ENCODE results near the gene CACNB2.

CACNB2 gene

DNA sequence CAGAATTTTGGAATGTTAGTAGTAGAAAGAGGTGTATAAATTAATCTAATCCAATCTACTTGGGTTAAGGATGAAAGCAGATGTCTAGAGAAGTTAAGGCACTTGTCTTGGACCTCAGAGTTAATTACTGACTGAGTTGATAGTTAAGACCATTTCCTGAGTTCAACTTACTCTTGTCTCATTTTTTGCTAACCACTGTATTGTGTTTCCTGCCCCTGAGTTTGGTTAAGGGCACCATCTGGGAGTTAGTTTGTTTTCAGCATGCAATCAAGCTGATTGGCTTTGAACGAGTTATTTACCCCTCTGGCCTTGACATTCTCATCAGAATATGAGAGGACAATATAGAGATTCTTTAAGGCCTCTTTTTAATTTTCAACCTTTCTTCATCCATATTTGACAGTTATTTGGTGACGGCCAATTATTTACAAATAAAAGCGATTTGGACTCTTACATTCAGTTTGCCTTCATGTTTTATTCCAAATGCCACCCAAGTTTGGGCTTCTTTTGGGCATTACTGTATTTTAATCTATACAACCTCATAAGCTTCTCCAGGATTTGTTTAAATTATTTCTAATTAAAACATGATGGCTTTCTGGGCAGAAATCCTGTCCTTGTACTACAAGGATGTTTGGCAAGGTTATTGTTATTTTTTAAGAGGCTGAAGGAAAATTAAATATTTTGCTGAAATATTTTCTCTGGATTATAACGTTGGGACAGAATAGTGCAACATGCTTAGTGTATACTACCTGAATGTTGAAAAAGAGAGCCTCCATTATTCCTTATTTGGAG is 225.0 kb downstream of the CACNB2 start:
- Histone ChIP-seq H3K36me3 (ENCODE audit: control insufficient read depth, low read length) (no peaks in the 10 kb centered on the region), H4K20me1 (ENCODE audit: control insufficient read depth, insufficient read depth, low read depth, low read length) (no peaks in the 10 kb centered on the region), H3K79me2 (ENCODE audit: control insufficient read depth, low read length) (no peaks in the 10 kb centered on the region), H3K27ac (ENCODE audit: low read depth, low read length) (no peak overlapping the region), H3K9me3 (ENCODE audit: control insufficient read depth, insufficient read depth, low read length) (no peaks in the 10 kb centered on the region), H3F3A (ENCODE audit: control insufficient read depth, insufficient read depth) (no peaks in the 10 kb centered on the region), H3K4me2 (ENCODE audit: low read length) (no peak overlapping the region), H3K27me3 (ENCODE audit: control insufficient read depth, low read length) (no peaks in the 10 kb centered on the region), H3K9me2 (replicated peaks; ENCODE audit: control insufficient read depth, low read length) (no peaks in the 10 kb centered on the region), H3K4me3 (ENCODE audit: low read length) (no peak overlapping the region), H3K4me1 (ENCODE audit: control insufficient read depth, low read length) (no peaks in the 10 kb centered on the region)
- no peak for TF ChIP-seq EZH2phosphoT487 (IDR thresholded peaks at IDR 0.05; ENCODE audit: borderline replicate concordance, low read length)
- TF ChIP-seq, protein P1, sequence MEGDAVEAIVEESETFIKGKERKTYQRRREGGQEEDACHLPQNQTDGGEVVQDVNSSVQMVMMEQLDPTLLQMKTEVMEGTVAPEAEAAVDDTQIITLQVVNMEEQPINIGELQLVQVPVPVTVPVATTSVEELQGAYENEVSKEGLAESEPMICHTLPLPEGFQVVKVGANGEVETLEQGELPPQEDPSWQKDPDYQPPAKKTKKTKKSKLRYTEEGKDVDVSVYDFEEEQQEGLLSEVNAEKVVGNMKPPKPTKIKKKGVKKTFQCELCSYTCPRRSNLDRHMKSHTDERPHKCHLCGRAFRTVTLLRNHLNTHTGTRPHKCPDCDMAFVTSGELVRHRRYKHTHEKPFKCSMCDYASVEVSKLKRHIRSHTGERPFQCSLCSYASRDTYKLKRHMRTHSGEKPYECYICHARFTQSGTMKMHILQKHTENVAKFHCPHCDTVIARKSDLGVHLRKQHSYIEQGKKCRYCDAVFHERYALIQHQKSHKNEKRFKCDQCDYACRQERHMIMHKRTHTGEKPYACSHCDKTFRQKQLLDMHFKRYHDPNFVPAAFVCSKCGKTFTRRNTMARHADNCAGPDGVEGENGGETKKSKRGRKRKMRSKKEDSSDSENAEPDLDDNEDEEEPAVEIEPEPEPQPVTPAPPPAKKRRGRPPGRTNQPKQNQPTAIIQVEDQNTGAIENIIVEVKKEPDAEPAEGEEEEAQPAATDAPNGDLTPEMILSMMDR (IDR thresholded peaks at IDR 0.05; ENCODE audit: low read depth, low read length, poor library complexity, severe bottlenecking), result no peak

- H3K27me3 ChIP-seq (ENCODE audit: control insufficient read depth, low read length), result no peaks in the 10 kb centered on the region
- no peaks in the 10 kb centered on the region for H3K4me1 ChIP-seq (ENCODE audit: control insufficient read depth, low read length)
- no peaks in the 10 kb centered on the region for H3K9me2 ChIP-seq (replicated peaks; ENCODE audit: control insufficient read depth, low read length)
- no peaks in the 10 kb centered on the region for H3F3A ChIP-seq (ENCODE audit: control insufficient read depth, insufficient read depth)
- no peaks in the 10 kb centered on the region for H3K79me2 ChIP-seq (ENCODE audit: control insufficient read depth, low read length)
- no peak overlapping the region for H3K27ac ChIP-seq (ENCODE audit: low read depth, low read length)
- H4K20me1 ChIP-seq (ENCODE audit: control insufficient read depth, insufficient read depth, low read depth, low read length), result no peaks in the 10 kb centered on the region
- TF ChIP-seq EZH2phosphoT487 (IDR thresholded peaks at IDR 0.05; ENCODE audit: borderline replicate concordance, low read length), result no peak
- TF ChIP-seq, protein P1 (IDR thresholded peaks at IDR 0.05; ENCODE audit: low read depth, low read length, poor library complexity, severe bottlenecking), result no peak
- no peaks in the 10 kb centered on the region for H3K36me3 ChIP-seq (ENCODE audit: control insufficient read depth, low read length)
- H3K4me2 ChIP-seq (ENCODE audit: low read length), result no peak overlapping the region
- no peaks in the 10 kb centered on the region for H3K9me3 ChIP-seq (ENCODE audit: control insufficient read depth, insufficient read depth, low read length)
- H3K4me3 ChIP-seq (ENCODE audit: low read length), result no peak overlapping the region
These were observed 227.6 kb downstream of the CACNB2 start for GRCh38 chr10:18367840-18368239.

GRCh38 chr10:18368273-18368672 is 228.0 kb downstream of the CACNB2 start:
- H3K9me2 ChIP-seq (replicated peaks; ENCODE audit: control insufficient read depth, low read length), result no peaks in the 10 kb centered on the region
- H3K9me3 ChIP-seq (ENCODE audit: control insufficient read depth, insufficient read depth, low read length), result no peaks in the 10 kb centered on the region
- no peaks in the 10 kb centered on the region for H4K20me1 ChIP-seq (ENCODE audit: control insufficient read depth, insufficient read depth, low read depth, low read length)
- H3K27me3 ChIP-seq (ENCODE audit: control insufficient read depth, low read length), result no peaks in the 10 kb centered on the region
- H3K4me2 ChIP-seq (ENCODE audit: low read length), result no peak overlapping the region
- no peaks in the 10 kb centered on the region for H3F3A ChIP-seq (ENCODE audit: control insufficient read depth, insufficient read depth)
- no peaks in the 10 kb centered on the region for H3K79me2 ChIP-seq (ENCODE audit: control insufficient read depth, low read length)
- H3K4me3 ChIP-seq (ENCODE audit: low read length), result no peak overlapping the region
- no peaks in the 10 kb centered on the region for H3K36me3 ChIP-seq (ENCODE audit: control insufficient read depth, low read length)
- no peak for TF ChIP-seq EZH2phosphoT487 (IDR thresholded peaks at IDR 0.05; ENCODE audit: borderline replicate concordance, low read length)
- TF ChIP-seq, protein P1 (IDR thresholded peaks at IDR 0.05; ENCODE audit: low read depth, low read length, poor library complexity, severe bottlenecking), result no peak
- no peaks in the 10 kb centered on the region for H3K4me1 ChIP-seq (ENCODE audit: control insufficient read depth, low read length)
- no peak overlapping the region for H3K27ac ChIP-seq (ENCODE audit: low read depth, low read length)

All from DOHH2 (cell line).